HG03135 (cell line): ENCODE results near the gene CREB3L4.
A peak's percentile ranks its signal among the peaks of the same experiment; 100 is the strongest.
"Not testable (repeated sequence)": the region's sequence is repeated elsewhere in the genome, so short reads cannot be mapped to it uniquely, and the experiment has no call there.

ENCODE experiments used
- ATAC-seq: cut with Tn5 transposase; IDR thresholded peaks from one replicate; pipeline ENCODE4 v1.9.1; 2021; ENCODE audit warnings: mild to moderate bottlenecking, moderate library complexity; ENCODE audit not compliant: unreplicated experiment

CREB3L4 gene

GRCh38 chr1:153958111-153958960, 9.4 kb upstream of the CREB3L4 start, which contains the start of gene CRTC2:
TSS of gene CRTC2 (minus strand) at chr1:153958612. CDS start at chr1:153958497, 115 bp downstream.
- peak; percentile 73 for ATAC-seq

GRCh38 chr1:153958961-153959260, 8.8 kb upstream of the CREB3L4 start:
- ATAC-seq: no peak

GRCh38 chr1:153959454-153959853, 8.2 kb upstream of the CREB3L4 start:
- ATAC-seq: no peak

GRCh38 chr1:153960206-153960605, 7.5 kb upstream of the CREB3L4 start:
- ATAC-seq: no peak

GRCh38 chr1:153961421-153961820, 6.3 kb upstream of the CREB3L4 start:
- ATAC-seq: no peak

- no peak for ATAC-seq
These were observed 5.3 kb upstream of the CREB3L4 start for GRCh38 chr1:153962088-153963029.

- ATAC-seq: peak; percentile 45
These were observed 4.5 kb upstream of the CREB3L4 start, which contains the start of gene SLC39A1 for GRCh38 chr1:153963030-153963849. TSS of gene SLC39A1 (minus strand) at chr1:153963537. CDS start at chr1:153962715, 822 bp downstream.

GRCh38 chr1:153963850-153964331, 3.8 kb upstream of the CREB3L4 start:
- no peak for ATAC-seq

- ATAC-seq: no peak
These were observed 280 bp downstream of the CREB3L4 start for GRCh38 chr1:153968000-153968363.

GRCh38 chr1:153968408-153968807, 706 bp downstream of the CREB3L4 start:
- ATAC-seq: no peak

- no peak for ATAC-seq
These were observed 1.3 kb downstream of the CREB3L4 start for GRCh38 chr1:153968972-153969371.

- no peak for ATAC-seq
These were observed 2.6 kb downstream of the CREB3L4 start for GRCh38 chr1:153970346-153970745.

- no peak for ATAC-seq
These were observed 5.4 kb downstream of the CREB3L4 start for GRCh38 chr1:153973071-153973470.

GRCh38 chr1:153973525-153973924, 5.8 kb downstream of the CREB3L4 start:
- ATAC-seq: no peak

- no peak for ATAC-seq
These were observed 9.1 kb downstream of the CREB3L4 start for GRCh38 chr1:153976819-153977249.

- ATAC-seq: peak; percentile 77
These were observed 9.8 kb downstream of the CREB3L4 start, which contains the start of gene JTB for GRCh38 chr1:153977250-153978240. TSS of gene JTB (minus strand) at chr1:153977674. CDS start at chr1:153977252, 422 bp downstream.

- no peak for ATAC-seq
These were observed 10.7 kb downstream of the CREB3L4 start for GRCh38 chr1:153978274-153978909.

GRCh38 chr1:153979091-153979490, 11.4 kb downstream of the CREB3L4 start:
- ATAC-seq: not testable (repeated sequence)

GRCh38 chr1:153981735-153982134, 14.0 kb downstream of the CREB3L4 start:
- ATAC-seq: not testable (repeated sequence)
